NCI-H446 treated with DMSO at 0.1 percent for 48 hours (cell line): ENCODE results near the gene GOLGA6C.
"Not testable (repeated sequence)": the region's sequence is repeated elsewhere in the genome, so short reads cannot be mapped to it uniquely, and the experiment has no call there.

Experiments
- DNase-seq: peaks from one replicate; lab custom pipeline; 2025; lab: John Stamatoyannopoulos, UW

The GOLGA6C gene

DNA sequence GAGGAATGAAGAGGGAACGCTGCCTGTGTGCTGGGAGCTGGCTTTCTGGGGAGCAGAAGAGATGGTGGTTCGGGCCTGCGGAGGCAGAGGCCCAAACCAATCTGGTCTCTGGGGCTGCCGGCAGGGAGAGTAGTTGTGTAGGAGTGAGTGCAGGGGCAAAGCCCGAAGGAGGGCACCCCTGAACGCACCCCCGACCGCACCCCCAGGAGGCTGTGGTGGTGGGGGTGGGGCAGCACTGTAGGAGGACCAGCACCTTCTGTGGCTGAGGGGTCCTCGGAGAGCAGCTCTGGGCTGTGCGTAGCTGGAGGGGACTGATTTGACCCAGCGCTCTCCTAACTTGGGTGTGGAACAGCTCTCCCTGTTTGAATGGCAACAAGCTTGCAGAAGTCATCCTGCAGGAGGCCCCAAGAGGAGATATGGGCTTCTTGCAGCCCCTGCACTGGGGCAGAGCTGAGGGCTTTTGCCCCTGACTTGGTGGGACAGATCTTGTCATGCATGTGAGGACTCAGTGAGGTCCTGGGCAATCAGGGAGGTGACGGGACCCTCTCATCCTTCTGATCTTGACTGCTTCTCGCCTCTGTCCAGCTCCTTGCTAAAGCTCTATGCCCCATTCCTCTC is 30.4 kb upstream of the GOLGA6C start:
- no peak for DNase-seq

DNA sequence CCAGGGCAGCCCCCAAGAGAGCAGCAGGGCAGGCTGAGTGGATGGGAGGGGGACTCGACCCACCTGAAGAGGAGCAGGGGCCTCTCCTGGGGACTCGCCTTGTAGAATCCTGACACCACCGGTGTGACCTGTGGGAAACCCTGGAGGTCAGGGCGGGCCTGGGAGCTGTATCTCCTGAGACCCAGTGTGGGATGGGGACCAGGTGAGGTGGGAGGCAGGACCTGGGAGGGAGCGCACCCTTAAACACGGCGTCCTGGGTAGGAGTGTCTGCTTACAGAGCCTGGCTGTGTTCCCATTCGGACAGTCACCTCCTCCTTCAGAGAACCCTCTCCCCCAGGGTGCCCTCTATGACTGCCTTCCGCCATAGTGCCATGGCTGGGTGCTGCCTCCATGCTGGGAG is 29.3 kb upstream of the GOLGA6C start:
- no peak for DNase-seq

DNA sequence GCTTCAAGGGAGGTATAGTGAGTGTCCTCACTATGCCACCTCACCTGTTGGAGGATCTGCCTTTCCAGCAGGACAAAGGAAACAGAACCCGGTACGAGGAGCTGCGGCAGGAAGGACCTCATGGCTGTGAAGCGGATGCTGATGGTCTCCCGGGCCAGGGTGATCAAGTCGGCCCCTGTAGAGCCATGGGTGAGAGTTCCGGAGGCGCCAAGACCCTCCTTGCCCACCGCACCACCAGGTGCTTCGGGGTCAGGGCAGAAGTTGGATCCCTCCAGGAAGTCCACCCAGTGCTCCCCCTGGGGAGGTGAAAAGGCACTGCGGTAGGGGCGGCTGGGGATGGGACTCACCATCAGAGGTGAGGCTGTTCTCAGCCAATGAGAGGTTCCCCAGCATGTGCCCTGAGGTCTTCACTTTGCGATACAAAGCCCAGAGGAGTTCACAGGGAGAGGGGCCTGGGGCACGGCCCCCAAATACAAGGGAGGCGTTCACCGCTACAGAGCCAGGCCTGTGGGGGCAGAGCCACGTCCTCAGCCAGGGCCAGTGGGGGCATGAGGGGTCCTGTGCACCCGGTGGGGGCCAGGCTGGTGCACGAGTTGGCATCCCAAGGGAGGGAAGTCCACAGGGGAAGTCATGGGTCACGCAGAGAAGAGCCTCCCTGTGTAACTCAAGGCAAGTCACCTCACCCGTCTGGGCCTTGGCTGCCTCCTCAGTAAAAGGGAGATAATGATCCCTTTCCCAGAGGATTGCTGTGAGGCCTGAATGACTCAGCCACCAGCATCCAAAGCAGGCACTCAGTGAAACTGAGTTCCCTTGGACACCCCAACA is 28.7 kb upstream of the GOLGA6C start:
- DNase-seq = no peak

DNA sequence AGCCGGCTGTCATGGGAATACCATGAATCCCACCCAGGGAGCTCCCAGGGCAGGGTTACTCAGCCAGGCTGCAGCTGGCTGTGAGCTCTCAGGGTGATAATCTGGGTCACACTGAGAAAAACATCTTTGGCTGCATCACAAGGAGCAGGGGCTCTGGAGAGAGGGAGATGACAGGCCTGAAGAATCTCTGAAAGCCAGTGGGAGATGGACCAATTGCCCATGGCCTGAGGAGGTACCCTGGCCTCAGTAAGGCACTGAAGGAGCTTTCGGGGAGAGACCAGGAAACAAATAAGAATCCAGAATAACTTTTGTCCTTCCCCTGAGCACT is 28.2 kb upstream of the GOLGA6C start:
- DNase-seq = no peak

DNA sequence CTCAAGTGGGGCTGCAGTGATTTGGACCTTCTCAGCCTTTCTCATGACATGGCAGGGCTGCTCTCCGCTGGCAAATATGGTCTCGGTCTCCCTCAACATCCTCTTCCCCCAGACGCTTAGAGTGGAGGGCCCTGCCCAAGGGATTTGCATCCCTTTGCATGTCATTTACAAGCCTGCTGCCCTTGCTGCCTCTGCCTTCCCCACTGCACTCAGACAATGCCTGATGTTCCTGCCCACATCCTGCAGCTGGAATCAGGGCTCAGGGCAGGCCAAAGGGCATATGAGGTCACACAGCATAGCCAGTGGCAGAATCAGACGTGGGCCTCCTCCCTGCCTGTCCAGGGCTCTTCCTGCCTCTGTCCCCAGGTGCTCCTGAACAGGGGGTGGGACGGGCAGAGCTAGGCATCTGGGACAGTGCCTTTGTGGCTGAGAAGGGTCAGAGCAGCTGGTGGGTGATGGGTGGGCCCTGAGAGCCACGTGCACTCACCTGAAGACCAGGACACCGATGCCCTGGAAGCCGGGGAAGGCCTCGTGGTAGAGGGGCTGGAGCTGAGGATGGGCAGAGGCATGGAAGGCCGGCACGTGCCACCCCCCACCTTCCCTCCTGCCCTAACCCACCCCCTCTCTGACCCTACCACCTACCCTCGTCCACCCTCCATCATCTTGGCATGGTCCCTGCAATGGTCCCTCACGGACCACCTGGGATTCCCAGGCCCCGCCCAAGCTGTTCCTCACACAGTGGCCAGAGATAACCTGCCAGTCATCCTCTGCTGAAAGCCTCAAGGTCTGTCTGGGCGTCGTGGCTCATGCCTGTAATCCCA is 27.4 kb upstream of the GOLGA6C start:
- DNase-seq = no peak

DNA sequence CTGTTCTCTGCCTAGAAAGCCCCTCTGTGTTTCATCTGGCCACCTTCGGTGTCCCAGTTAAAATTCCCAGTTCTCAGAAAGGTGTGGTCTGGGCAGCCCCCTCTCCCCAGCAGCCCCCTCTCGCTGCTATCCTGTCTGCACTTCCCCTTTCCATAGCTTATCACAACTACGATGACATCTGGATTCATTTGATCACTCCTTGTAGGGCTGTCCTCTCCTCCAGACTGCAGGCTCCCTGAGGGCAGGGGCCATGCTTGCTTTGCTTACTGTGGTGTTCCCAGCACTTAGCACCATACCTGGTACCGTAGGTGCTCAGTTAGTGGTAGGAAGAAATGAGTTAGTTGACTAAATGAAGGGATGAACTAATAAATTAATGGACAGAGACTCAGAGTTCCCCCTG is 26.3 kb upstream of the GOLGA6C start:
- no peak for DNase-seq

DNA sequence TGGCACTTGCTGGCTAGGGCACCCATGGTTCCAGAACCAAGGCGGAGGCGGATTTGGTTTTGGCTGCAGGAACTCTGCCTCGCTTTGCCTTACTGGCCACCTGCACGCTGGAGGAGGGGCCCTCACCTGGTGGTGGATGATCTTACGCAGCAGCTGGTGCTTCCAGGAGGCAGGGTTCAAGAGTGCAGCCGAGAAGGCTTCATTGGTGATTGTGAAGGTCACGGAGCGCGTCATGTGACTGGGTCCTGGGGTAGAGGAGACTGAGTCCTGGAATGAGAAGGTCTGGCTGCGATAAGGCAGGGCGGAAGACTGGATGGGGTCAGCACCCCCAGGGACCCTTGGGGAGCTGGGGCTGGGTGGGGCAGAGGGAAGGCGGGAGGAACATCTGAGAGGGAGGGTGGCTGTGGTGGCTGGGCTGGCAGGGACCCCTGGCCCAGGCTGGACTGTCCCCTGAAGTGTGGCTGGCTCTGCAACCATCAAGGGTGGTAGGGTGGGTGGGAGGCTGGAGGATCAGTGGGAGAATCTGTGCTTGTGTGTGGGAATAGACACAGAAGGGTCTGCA is 25.8 kb upstream of the GOLGA6C start:
- DNase-seq = no peak

DNA sequence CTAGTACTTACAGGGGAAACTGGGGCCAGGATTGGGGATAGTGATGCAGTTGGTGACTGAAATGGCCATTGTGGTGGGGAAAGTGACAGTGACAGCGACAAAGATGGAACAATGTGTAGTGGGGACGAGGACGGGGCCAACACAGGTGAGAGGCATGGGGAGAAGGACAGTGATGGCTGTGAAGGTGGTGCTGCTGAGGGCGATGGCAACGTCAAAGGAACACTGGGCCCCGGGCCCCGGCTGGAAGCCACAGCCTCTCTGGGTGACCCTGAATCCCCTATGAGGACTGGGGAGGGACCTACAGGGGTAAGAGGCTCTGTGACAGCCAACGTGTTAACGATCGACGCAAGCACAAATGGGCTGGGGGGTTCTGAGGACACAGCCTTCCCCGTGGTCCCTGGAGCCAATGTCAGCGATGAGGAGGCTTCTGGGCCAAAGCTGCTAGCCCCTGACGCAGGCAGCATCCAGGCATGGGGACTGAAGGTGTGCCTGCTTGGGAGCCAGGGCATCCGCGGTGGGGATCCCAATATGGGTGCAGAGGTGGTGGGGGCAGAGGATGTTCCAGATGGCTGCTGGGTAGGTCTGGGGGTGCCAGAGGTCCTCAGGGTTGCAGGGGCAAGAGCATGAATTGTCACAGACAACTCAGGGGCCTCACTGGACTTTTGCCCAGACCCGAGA is 25.2 kb upstream of the GOLGA6C start:
- DNase-seq = no peak

DNA sequence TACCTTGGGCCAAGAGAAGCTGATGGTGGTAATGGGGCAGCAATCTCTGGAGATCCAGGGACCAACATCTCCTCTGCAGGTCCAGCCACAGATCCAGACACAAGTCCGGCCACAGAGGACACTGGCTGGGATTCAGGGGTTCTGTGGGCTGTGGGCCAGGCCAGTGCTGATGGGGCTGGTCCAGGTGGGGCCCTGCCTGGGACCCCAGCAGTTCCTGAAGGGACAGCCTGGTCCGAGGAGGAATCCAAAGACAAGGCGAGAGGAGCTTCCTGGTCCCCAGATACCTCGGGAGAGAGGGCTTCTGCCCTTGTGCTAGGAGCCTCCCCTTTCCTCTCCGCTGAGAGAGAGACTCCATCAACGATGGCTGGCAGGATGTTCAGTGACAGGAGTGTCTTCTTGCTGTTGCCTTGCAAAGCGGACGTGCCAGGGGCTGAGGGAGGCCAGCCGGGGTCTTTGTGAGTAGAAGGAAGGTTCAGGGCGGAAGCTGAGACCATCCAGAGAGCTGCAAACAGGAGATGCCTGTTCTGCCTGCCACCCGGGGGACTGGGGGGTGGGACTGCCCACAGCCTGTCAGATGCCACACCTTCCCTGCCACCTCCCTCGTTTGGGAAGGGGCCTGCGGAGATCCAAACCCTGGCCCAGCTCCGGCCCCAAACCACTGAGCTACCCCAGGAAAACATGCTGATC is 24.5 kb upstream of the GOLGA6C start:
- no peak for DNase-seq

DNA sequence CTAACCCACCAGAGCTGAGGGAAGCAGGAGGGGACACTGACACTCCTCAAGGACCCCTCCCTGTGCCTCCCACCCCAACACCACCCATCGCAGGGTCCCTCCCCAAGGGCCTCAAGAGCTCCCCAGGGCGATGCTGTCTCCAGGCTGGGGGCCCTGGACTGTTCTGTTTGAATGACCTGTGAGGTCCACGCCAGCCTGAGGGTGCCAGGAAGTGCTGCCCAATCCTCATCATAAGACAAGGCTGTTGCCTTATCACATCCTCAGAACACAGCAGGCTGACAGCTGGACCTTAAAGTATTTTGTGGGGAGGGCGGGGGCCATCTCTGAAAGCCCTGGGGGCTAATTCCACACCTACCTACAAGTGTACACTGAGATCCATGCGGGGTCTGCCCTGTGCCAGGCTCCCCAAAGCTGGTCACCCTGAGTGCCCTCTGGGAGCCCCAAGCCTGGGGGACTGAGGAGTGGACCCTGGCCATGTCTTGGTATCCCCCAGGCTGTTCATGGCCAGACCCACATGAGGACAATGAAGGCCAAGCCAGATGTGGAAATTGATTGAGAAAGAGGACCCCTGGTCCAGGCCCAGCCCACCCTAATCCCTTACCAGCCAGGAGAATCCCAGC is 23.8 kb upstream of the GOLGA6C start:
- DNase-seq = no peak

DNA sequence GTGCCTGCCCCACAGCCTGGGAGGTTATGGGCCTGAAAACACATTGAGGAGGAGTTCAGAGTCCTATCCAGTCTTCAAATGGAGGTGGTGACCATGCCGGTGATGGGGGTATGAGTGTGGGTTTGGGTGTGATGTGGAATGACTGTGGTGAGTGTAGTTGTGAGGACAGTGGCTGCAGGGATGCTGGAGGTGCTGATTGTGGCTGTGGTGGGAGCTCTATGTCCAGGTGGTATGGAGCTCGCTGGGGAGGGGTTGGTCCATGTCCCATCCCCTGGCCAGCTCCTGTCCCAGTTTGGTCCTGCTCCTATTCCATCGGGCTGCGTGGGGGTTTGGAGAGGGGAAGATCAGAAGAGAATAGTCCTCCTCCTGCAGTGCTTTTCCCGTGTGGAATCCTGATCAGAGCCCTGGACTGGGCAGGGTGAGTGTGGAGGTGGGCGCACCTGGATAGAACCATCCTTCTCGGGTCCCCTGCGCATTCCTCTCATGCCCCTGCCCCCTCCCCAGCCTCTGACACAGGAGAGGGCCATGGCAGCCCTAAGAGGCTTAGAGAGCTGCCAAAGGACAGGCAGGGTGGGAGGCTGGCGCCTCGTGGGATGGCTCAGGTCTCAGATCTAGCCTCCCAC is 23.0 kb upstream of the GOLGA6C start:
- DNase-seq = no peak

DNA sequence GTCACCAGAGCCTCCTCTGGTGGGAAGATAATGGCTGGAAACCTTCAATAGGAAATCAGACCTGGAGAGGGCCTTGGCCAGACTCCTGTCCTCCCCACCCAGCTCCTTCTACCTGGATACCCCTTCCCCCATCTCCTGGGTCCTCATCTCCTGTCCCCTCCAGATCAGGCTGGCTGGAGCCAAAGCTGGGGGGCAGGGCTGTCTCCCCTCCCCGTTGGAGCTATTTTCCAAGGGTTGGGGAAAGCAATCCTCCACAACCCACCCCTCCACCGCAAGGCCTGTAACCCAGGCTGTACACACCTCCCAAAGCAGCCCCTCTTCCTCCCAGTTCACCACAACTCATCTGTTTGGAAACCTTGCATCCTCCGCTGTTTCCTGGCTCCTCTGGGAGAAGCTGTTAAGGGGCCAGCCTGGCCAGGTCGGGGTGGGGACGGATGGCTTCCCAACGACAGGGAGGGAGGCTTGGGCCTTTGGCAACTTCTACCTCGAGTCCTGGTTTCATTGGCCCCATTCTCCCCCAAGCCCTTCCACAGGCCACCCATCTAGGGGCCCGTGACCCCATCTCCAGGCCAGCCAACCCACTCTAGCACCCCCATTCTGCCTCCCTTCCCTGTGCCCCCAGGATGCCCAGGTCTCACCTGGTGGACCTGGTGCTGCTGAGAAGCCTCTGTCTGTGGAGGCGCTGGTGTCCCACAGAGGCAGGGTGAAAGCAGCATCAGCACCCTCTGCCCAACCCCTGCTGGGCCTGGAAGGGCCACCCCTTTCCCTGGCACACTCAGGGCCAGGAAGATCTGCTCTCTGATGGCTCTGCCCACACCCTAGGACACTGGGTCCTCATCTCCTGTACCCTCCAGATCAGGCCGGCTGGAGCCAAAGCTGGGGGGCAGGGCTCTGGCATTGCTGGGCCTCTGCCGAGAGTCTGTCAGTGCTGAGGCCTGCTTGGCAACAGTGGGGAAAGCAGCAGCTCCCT is 22.1 kb upstream of the GOLGA6C start:
- no peak for DNase-seq

DNA sequence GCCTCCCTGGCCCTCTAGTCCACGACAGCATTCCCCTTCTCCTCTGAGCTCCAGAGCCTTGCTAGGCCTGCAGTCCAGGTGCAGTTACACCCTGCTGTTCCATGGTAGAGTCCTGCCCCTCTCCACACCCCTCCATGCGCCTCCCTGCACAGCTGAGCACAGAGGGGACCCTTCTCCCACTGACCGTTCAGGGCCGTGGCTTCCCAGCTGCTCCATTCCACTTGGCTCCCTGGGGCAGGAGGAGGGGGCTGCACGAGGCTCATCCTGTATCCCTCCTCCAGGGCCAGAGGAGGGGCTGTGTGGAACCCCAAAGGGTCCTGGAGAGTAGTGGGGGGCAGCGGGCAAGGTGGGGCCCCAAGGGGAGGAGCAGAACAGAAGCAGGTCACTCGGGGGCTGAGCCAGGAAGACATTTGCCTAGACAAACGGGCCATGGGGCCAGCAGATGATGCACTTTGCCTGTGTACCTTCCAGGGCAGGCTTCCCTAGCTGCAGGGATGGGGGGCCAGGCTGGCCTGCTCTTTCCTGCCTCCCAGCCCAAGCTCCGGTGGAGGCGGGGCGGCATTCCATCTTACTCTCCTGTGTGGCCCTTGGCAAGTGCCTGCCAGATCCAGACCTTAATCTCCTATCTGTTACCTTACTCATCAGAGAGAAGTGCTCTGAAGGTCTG is 20.7 kb upstream of the GOLGA6C start:
- no peak for DNase-seq

DNA sequence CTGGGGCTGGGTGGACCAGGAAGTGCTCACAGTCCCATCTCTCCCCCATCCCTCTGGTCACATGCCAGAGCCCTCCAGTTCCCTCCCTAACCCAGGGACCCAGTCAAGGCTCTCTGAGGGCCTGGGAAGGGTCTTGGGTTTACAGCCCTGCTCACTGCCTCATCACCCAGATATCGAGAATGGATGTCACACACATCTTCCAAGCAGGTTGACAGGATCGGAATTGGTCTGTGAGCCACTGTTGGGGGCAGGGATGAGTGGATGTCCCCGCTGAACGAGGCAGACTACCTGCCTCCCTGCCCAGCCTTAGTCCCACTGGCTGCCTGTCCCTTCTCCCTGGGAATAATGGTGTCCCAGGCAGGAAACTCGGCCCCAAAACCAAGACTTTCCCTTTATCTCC is 20.0 kb upstream of the GOLGA6C start:
- no peak for DNase-seq

DNA sequence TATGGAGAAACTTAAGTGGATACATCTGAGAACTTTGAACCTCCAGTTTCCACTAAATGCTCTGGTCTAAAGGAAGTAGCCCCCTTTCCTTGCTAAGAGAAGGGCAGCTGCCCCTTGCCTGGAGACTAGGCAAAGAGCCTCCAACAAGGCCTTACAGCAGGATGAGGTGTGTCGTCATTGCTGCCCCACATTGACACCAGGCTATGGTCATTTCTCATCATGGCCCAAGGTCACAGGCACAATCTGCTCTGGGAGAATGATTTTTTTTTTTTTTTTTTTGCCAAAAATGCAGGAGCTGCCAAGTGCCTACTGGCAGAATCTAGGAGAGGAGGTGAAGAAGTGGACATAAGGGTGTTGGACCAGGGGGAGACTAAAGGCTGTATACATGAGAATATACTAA is 12.4 kb upstream of the GOLGA6C start:
- not testable (repeated sequence) for DNase-seq

DNA sequence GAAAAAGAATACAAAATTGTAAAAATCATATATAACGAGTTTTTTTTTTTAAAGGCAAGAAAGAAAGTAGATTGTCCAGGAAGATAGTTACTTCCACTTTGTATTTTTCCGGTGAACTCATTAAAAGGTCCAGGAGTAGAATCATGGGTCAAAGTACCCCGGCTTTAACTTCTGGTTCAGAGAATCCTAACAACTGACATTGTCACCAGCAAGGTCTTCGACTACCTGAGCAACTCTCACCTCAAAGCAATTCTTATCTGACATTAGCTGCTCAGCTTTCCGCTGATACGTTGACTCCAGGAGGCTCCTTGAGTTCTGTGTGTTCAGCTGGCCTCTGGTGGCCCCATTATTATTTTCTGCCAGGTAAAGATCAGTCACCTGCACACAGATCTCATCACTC is 9.1 kb upstream of the GOLGA6C start:
- not testable (repeated sequence) for DNase-seq

DNA sequence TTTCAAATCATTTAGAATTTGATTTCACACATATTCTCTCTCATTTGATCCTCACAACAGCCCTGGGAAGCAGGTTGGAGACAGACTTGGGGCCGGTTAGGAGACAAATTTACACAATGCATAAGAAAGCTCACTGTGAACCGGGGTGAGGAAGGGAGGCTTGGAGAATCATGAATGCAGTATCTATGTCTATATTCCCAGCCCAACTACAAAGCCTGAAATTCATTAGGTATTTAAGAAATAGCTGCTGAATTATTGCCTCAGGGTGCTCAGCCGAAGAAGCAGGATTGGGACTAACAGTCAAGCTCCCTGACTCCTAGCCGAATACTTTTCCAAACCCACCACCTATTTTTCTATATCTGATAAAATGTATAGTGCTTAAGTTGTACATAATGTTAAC is 8.4 kb upstream of the GOLGA6C start:
- DNase-seq = no peak

DNA sequence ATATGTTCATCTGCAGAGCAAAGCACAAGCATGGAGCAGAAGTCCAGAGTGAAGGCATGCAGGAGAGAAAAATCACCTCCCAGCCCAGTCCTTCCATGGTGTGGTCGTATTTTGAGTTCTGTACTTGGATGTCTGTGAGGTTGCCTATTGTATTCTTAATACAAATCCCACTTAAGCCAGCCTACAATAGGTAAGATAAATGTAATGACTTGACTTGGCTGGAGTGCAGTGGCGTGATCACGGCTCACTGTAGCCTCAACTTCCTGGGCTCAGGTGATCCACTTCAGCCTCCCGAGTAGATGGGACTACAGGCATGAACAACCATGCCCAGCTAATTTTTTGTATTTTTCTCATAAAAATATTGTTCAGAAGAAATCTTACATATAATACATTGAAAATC is 6.8 kb upstream of the GOLGA6C start:
- DNase-seq = not testable (repeated sequence)

DNA sequence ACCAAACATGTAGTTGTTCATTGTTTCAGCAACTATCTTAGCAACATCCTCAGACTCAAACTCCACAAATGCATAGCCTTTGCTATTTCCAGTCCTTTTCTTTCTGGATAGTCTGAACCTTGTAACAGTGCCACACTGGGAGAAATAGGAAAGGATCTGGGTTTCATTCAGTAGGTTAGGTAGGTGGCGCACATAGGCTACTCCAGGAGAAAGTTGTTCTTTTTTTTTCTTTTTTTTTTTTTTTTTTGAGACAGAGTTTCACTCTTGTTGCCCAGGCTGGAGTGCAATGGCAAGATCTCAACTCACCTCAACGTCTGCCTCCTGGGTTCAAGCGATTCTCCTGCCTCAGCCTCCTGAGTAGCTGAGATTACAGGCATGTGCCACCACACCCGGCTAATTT is 5.8 kb upstream of the GOLGA6C start:
- DNase-seq = not testable (repeated sequence)
